K562 (cell line): ENCODE data around the gene PSMB11. TPM values are rescaled to one million over a fixed set of nuclear protein-coding genes. Genes with fewer than 3 reads are reported as not detected.

Source experiments
- ATAC-seq: fragments of 200-7000 bp; cut with Tn5 transposase; 3 replicates; pipeline ENCODE4 v1.9.1; 2020; ENCODE audit warnings: moderate library complexity
- BruUV-seq: library from RNA; stranded (reverse); fragments of 400-500 nt; replicated peaks from 2 replicates; lab custom pipeline; 2021; lab: Mats Ljungman, UMichigan
- CTCF ChIA-PET: fragments of 300-600 bp; formaldehyde crosslinking; extraction: SDS; loops from one replicate; lab custom pipeline; 2021; ENCODE audit warnings: low intra/inter-chr PET ratio; lab: Yijun Ruan, JAX
- POLR2A ChIA-PET: fragments of 300-600, 350-650 bp; sonication (Branson Sonifier 250); formaldehyde crosslinking; extraction: SDS; loops from one replicate; lab custom pipeline; 2021; ENCODE audit warnings: antibody characterized with exemption, inconsistent platforms; lab: Yijun Ruan, JAX
- DNase-seq, 4 experiments: peaks; one replicate each; pipeline versions ENCODE4 v3.0.0 to v3.0.0-alpha.2; 2011 to 2018; ENCODE audit warnings: low spot score in 3 of 4, mixed read lengths in 3 of 4; ENCODE audit errors: extremely low read depth in 1 of 4
- FAIRE-seq: peaks from 2 replicates; lab custom pipeline; 2011; peaks lifted over from hg19 to GRCh38; lab: Jason Lieb, UNC
- H2AFZ ChIP-seq: 2 replicates; pipeline ENCODE4 v1.6.0; 2011; ENCODE audit warnings: low read depth, low read length, control low read depth, inconsistent platforms
- H3K27ac ChIP-seq: fragments of 200-600 bp; 3 replicates; pipeline ENCODE4 v1.8.0; 2011; ENCODE audit warnings: low read depth, mild to moderate bottlenecking, control low read depth, inconsistent platforms, low read length, moderate library complexity, mixed read lengths; ENCODE audit errors: extremely low read depth
- H3K27me3 ChIP-seq, 2 experiments: fragments of 300-600 bp in 1 of 2; 2 replicates in 1 of 2; 3 replicates in 1 of 2; pipeline versions ENCODE4 v1.6.0 to v1.8.0; 2011; ENCODE audit warnings: inconsistent platforms in 2 of 2, low read length in 2 of 2, mild to moderate bottlenecking in 1 of 2, mixed read lengths in 1 of 2, moderate library complexity in 1 of 2; ENCODE audit not compliant: control insufficient read depth in 2 of 2, insufficient read depth in 2 of 2
- H3K36me3 ChIP-seq: fragments of 300-600 bp; 3 replicates; pipeline ENCODE4 v1.8.0; 2011; ENCODE audit warnings: mild to moderate bottlenecking, low read length, inconsistent platforms; ENCODE audit not compliant: control insufficient read depth, insufficient read depth
- H3K4me1 ChIP-seq, 2 experiments: fragments of 200-600 bp in 1 of 2; replicated peaks in 1 of 2; 2 replicates in 1 of 2; 3 replicates in 1 of 2; pipeline versions ENCODE4 v1.5.1 to v1.8.0; 2011; ENCODE audit warnings: inconsistent platforms in 2 of 2, low read length in 2 of 2, mild to moderate bottlenecking in 1 of 2, mixed read lengths in 1 of 2, moderate library complexity in 1 of 2; ENCODE audit not compliant: control insufficient read depth in 2 of 2, insufficient read depth in 2 of 2
- H3K4me2 ChIP-seq: 2 replicates; pipeline ENCODE4 v1.6.1; 2011; ENCODE audit warnings: low read length, control low read depth, inconsistent platforms, mixed read lengths; ENCODE audit not compliant: insufficient read depth
- H3K4me3 ChIP-seq: fragments of 200-600 bp; sonication (generic), shearing (Covaris generic); 2 replicates; pipeline ENCODE4 v1.5.1; 2016; ENCODE audit warnings: control low read depth, inconsistent platforms
- H3K79me2 ChIP-seq: fragments of 200-600 bp; 3 replicates; pipeline ENCODE4 v1.8.0; 2011; ENCODE audit warnings: low read length, inconsistent platforms; ENCODE audit not compliant: control insufficient read depth, insufficient read depth
- H3K9ac ChIP-seq, 2 experiments: 2 replicates each; pipeline versions ENCODE4 v1.6.0 to v1.6.1; 2011; ENCODE audit warnings: low read depth in 2 of 2, low read length in 2 of 2, control low read depth in 1 of 2, inconsistent platforms in 1 of 2, mild to moderate bottlenecking in 1 of 2, mixed read lengths in 1 of 2; ENCODE audit not compliant: insufficient read depth in 1 of 2
- H3K9me1 ChIP-seq: one replicate; pipeline ENCODE4 v1.6.0; 2011; ENCODE audit warnings: inconsistent platforms, mild to moderate bottlenecking, low read length, moderate library complexity; ENCODE audit not compliant: control insufficient read depth, insufficient read depth
- H3K9me3 ChIP-seq: replicated peaks from 2 replicates; pipeline ENCODE4 v1.5.1; 2011; ENCODE audit warnings: low read depth, low read length, inconsistent platforms; ENCODE audit not compliant: control insufficient read depth, insufficient read depth
- H4K20me1 ChIP-seq: replicated peaks from 2 replicates; pipeline ENCODE4 v1.6.1; 2011; ENCODE audit warnings: low read length, inconsistent platforms, mixed read lengths; ENCODE audit not compliant: control insufficient read depth, insufficient read depth
- RBM34 ChIP-seq: fragments of 200-400 bp; formaldehyde crosslinking; IDR thresholded peaks from 2 replicates; pipeline ENCODE4 v1.6.1; 2018; ENCODE audit warnings: low read length, borderline replicate concordance; ENCODE audit not compliant: insufficient read depth
- RFX5 ChIP-seq: IDR thresholded peaks from 2 replicates; pipeline ENCODE4 v1.6.1; 2011; ENCODE audit warnings: low read depth, mild to moderate bottlenecking, improper control_type of control experiment, low read length
- SMAD4 ChIP-seq: fragments of 250-450 bp; sonication (Bioruptor Pico); conservative IDR thresholded peaks from 2 replicates; pipeline ENCODE4 v1.8.0; 2021; ENCODE audit warnings: inconsistent platforms, mild to moderate bottlenecking, moderate library complexity
- SMARCA4 ChIP-seq: fragments of 450-650 bp; IDR thresholded peaks from 2 replicates; pipeline ENCODE4 v1.6.1; 2016
- STAG1 ChIP-seq: sonication (generic); formaldehyde crosslinking; IDR thresholded peaks from 2 replicates; pipeline ENCODE4 v1.5.0; 2020; ENCODE audit warnings: missing genetic modification reagents, borderline replicate concordance
- TEAD4 ChIP-seq, 2 experiments: sonication (generic) in 1 of 2; formaldehyde crosslinking in 1 of 2; IDR thresholded peaks; 2 replicates each; pipeline versions ENCODE4 v1.6.1 to v1.8.0; 2012 to 2022; ENCODE audit warnings: borderline replicate concordance in 1 of 2, inconsistent platforms in 1 of 2, low read length in 1 of 2, mild to moderate bottlenecking in 1 of 2, missing genetic modification reagents in 1 of 2
- U2AF1 ChIP-seq: fragments of 200-400 bp; formaldehyde crosslinking; optimal IDR thresholded peaks from 2 replicates; pipeline ENCODE3; 2017; ENCODE audit warnings: mild to moderate bottlenecking, low read depth, low read length, moderate library complexity
- ZBTB1 ChIP-seq: sonication (generic); formaldehyde crosslinking; IDR thresholded peaks from 2 replicates; pipeline ENCODE4 v1.8.1; 2023; ENCODE audit warnings: missing genetic modification reagents, low read depth, mild to moderate bottlenecking, borderline replicate concordance
- ZEB2 ChIP-seq: fragments of 450-650 bp; IDR thresholded peaks from 2 replicates; pipeline ENCODE4 v1.6.1; 2016
- ZNF143 ChIP-seq: sonication (generic); formaldehyde crosslinking; IDR thresholded peaks from 2 replicates; pipeline ENCODE4 v1.9.0; 2022; ENCODE audit warnings: mild to moderate bottlenecking, missing genetic modification reagents
- ZNF146 ChIP-seq: IDR thresholded peaks from one replicate; pipeline ENCODE4 v1.6.1; 2018; ENCODE audit warnings: missing compliant biosample characterization; ENCODE audit not compliant: unreplicated experiment
- ZNF212 ChIP-seq: fragments of 450-650 bp; formaldehyde crosslinking; IDR thresholded peaks from 2 replicates; pipeline ENCODE4 v1.4.0; 2020; ENCODE audit warnings: mild to moderate bottlenecking
- ZNF77 ChIP-seq: fragments of 250-450 bp; sonication (Bioruptor Pico); IDR thresholded peaks from 2 replicates; pipeline ENCODE4 v1.5.0; 2020
- WGBS: fragments of 100-300 bp; shearing (Covaris generic); methylation state at CpG from one replicate; pipeline ENCODE4 v1.1.6; 2016; ENCODE audit warnings: low coverage, mixed read lengths; ENCODE audit not compliant: insufficient coverage; ENCODE audit errors: missing lambda C conversion rate; 5-methylcytosine and 5-hydroxymethylcytosine counted together
- in situ Hi-C: fragments of 300-500 bp; cut with MboI; formaldehyde crosslinking; loops from 4 replicates; pipeline ENCODE4 v1.15.0; 2018; ENCODE audit warnings: inconsistent platforms, mixed read lengths
- intact Hi-C: fragments of 100-400 bp; cut with micrococcal nuclease; formaldehyde crosslinking; loops from 2 replicates; pipeline ENCODE4 v1.14.2; 2022
- polyA plus RNA-seq, 8 experiments: library from polyadenylated mRNA; depleted of rRNA in 4 of 8; stranded (reverse) in 5 of 8; unstranded in 3 of 8; fragments of >200 nt; fragmentation: Nextera tagmentation in 2 of 8; fragmentation: Illumina TruSeq in 1 of 8; extraction: Ambion mirVana in 2 of 8; extraction: Trizol in 1 of 8; gene quantifications; 2 replicates each; pipeline versions ENCODE4 v1.2.1 to v1.2.3, GENCODE V29; 2011 to 2014; ENCODE audit warnings: inconsistent platforms in 1 of 8, missing spikeins in 1 of 8
- total RNA-seq, 7 experiments: library from RNA; depleted of rRNA in 6 of 7; stranded (reverse); fragments of >200 nt in 6 of 7; fragmentation: Illumina TruSeq in 2 of 7; extraction: Trizol in 2 of 7; gene quantifications; 2 replicates each; pipeline versions ENCODE4 v1.2.1 to v1.2.3, GENCODE V29; 2011 to 2021; ENCODE audit warnings: low replicate concordance in 1 of 7
- TF ChIP-seq, protein P1 (sequence below): fragments of 250-450 bp; sonication (Bioruptor Pico); IDR thresholded peaks from 2 replicates; pipeline ENCODE4 v1.9.0; 2021; ENCODE audit warnings: mild to moderate bottlenecking
- TF ChIP-seq, protein P2 (sequence below): fragments of 250-450 bp; sonication (Bioruptor Pico); IDR thresholded peaks from 2 replicates; pipeline ENCODE4 v1.8.0; 2021; ENCODE audit warnings: borderline replicate concordance, mild to moderate bottlenecking, moderate library complexity; ENCODE audit not compliant: poor library complexity, severe bottlenecking
- TF ChIP-seq, protein P3 (sequence below): sonication (generic); formaldehyde crosslinking; IDR thresholded peaks from 2 replicates; pipeline ENCODE4 v1.8.0; 2022; ENCODE audit warnings: mild to moderate bottlenecking, missing genetic modification reagents

The PSMB11 gene
- total and polyA plus RNA-seq, 9 of the 15 experiments (the other 6 are each of a cell fraction or from before 2014, with no cell fraction given), result not detected

GRCh38 chr14:23056145-23056955, 14.3 kb downstream of the PSMB11 start:
- Histone ChIP-seq H3K4me2 (peak overlapping the region; percentile 74), H3K79me2 (no peaks in the 10 kb centered on the region; the same call in 2 of the 3 replicates), H3K36me3 (peaks cover 28% of the 10 kb centered on the region), H3K9ac (peak overlapping the region; percentile 47 to 91), H4K20me1 (0 out of 2 replicates have a peak, but pooled peaks cover 2% of the 10 kb centered on the region), H3K4me3 (peak overlapping the region; percentile 69), H3K9me1 (no peaks in the 10 kb centered on the region), H2AFZ (peak overlapping the region; percentile 78), H3K27ac (peak overlapping the region; percentile 7; the same call in 2 of the 3 replicates), H3K27me3 (no peaks in the 10 kb centered on the region), H3K9me3 (no peaks in the 10 kb centered on the region), H3K4me1 (peaks cover 11 to 51% of the 10 kb centered on the region in 2 experiments)
- DNase-seq (peak; percentile 87 to 92 (median 89)), FAIRE-seq (peak; percentile 97), ATAC-seq (peak; percentile 83)
- in situ Hi-C loops, result no loop called here
- 8% methylated on average over 13 of the region's 17 CpGs for WGBS
- CTCF ChIA-PET, result interaction anchor here (0.8 to 9.2 kb wide), 6 partner anchors 50 to 500 kb away, joined by 3 to 141 read pairs (median 16); partner anchors contain the start of gene AJUBA
- POLR2A ChIA-PET, result interaction anchor here (0.6 to 2.0 kb wide), 11 partner anchors 22 to 238 kb away, joined by 3 to 17 read pairs (median 3); partner anchors contain the start of genes HAUS4 and PSMB5
- intact Hi-C loops, result loop anchor here (1.0 kb wide), 2 partner anchors 53 to 62 kb away; no protein-coding TSS in a partner anchor
- BruUV-seq, result no TSS peak
- TF ChIP-seq ZNF146 (CRISPR knock-in tag), result no peak
- peak; percentile 42; the same call in 1 of the 2 replicates for TF ChIP-seq STAG1
- peak; percentile 75 for TF ChIP-seq SMARCA4
- TF ChIP-seq ZEB2, result peak; percentile 36; the same call in 1 of the 2 replicates
- no peak for TF ChIP-seq ZBTB1
- TF ChIP-seq RFX5, result no peak
- no peak for TF ChIP-seq ZNF212 (CRISPR knock-in tag)
- TF ChIP-seq, protein P1, sequence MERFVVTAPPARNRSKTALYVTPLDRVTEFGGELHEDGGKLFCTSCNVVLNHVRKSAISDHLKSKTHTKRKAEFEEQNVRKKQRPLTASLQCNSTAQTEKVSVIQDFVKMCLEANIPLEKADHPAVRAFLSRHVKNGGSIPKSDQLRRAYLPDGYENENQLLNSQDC, result no peak
- no peak for TF ChIP-seq RBM34
- no peak for TF ChIP-seq U2AF1
- no peak for TF ChIP-seq TEAD4 (IDR thresholded peaks at IDR 0.05; ENCODE audit: low read length)
- no peak for TF ChIP-seq TEAD4 (CRISPR knock-in tag; IDR thresholded peaks at IDR 0.05; ENCODE audit: borderline replicate concordance)
- TF ChIP-seq, protein P2, sequence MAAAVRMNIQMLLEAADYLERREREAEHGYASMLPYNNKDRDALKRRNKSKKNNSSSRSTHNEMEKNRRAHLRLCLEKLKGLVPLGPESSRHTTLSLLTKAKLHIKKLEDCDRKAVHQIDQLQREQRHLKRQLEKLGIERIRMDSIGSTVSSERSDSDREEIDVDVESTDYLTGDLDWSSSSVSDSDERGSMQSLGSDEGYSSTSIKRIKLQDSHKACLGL, result no peak
- TF ChIP-seq ZNF143 (CRISPR knock-in tag), result no peak
- TF ChIP-seq, protein P3, sequence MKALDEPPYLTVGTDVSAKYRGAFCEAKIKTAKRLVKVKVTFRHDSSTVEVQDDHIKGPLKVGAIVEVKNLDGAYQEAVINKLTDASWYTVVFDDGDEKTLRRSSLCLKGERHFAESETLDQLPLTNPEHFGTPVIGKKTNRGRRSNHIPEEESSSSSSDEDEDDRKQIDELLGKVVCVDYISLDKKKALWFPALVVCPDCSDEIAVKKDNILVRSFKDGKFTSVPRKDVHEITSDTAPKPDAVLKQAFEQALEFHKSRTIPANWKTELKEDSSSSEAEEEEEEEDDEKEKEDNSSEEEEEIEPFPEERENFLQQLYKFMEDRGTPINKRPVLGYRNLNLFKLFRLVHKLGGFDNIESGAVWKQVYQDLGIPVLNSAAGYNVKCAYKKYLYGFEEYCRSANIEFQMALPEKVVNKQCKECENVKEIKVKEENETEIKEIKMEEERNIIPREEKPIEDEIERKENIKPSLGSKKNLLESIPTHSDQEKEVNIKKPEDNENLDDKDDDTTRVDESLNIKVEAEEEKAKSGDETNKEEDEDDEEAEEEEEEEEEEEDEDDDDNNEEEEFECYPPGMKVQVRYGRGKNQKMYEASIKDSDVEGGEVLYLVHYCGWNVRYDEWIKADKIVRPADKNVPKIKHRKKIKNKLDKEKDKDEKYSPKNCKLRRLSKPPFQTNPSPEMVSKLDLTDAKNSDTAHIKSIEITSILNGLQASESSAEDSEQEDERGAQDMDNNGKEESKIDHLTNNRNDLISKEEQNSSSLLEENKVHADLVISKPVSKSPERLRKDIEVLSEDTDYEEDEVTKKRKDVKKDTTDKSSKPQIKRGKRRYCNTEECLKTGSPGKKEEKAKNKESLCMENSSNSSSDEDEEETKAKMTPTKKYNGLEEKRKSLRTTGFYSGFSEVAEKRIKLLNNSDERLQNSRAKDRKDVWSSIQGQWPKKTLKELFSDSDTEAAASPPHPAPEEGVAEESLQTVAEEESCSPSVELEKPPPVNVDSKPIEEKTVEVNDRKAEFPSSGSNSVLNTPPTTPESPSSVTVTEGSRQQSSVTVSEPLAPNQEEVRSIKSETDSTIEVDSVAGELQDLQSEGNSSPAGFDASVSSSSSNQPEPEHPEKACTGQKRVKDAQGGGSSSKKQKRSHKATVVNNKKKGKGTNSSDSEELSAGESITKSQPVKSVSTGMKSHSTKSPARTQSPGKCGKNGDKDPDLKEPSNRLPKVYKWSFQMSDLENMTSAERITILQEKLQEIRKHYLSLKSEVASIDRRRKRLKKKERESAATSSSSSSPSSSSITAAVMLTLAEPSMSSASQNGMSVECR, result no peak
- peak; percentile 78 for TF ChIP-seq SMAD4 (CRISPR knock-in tag)
- no peak for TF ChIP-seq ZNF77
